ENCODE results near the gene CXCL11.

- TF ChIP-seq POU6F1 (CRISPR knock-in tag; IDR thresholded peaks at IDR 0.05; ENCODE audit: borderline replicate concordance, low read depth) (no peak), ISL1 (CRISPR knock-in tag; IDR thresholded peaks at IDR 0.05) (no peak), ZNF8 (CRISPR knock-in tag; IDR thresholded peaks at IDR 0.05) (no peak), RARB (CRISPR knock-in tag; IDR thresholded peaks at IDR 0.05) (no peak), PPARA (CRISPR knock-in tag; IDR thresholded peaks at IDR 0.05; ENCODE audit: borderline replicate concordance) (no peak), TSHZ2 (CRISPR knock-in tag; IDR thresholded peaks at IDR 0.05) (no peak), CSRNP3 (CRISPR knock-in tag; IDR thresholded peaks at IDR 0.05) (no peak), TCF4 (CRISPR knock-in tag; IDR thresholded peaks at IDR 0.05; ENCODE audit: borderline replicate concordance) (no peak), PATZ1 (CRISPR knock-in tag; IDR thresholded peaks at IDR 0.05; ENCODE audit: borderline replicate concordance) (no peak), ZFP3 (CRISPR knock-in tag; IDR thresholded peaks at IDR 0.05) (no peak)
These were observed 37.9 kb downstream of the CXCL11 start for GRCh38 chr4:75997946-75998345.
